Fibroblast of lung (primary cell): ENCODE measurements around the gene STPG4.

Source experiments
- EZH2 ChIP-seq: IDR thresholded peaks from 2 replicates; pipeline ENCODE4 v1.5.1; 2012; ENCODE audit warnings: low read length, control low read depth, mild to moderate bottlenecking; ENCODE audit errors: missing control alignments
- TF ChIP-seq, protein P1 (sequence below), 2 donors: IDR thresholded peaks in 1 of 2; conservative IDR thresholded peaks in 1 of 2; 1 replicate in 1 of 2; 2 replicates in 1 of 2; pipeline ENCODE4 v1.5.1; 2011 to 2012; ENCODE audit warnings: low read length in 2 of 2, control low read depth in 1 of 2, inconsistent platforms in 1 of 2, low read depth in 1 of 2, mild to moderate bottlenecking in 1 of 2

DNA sequence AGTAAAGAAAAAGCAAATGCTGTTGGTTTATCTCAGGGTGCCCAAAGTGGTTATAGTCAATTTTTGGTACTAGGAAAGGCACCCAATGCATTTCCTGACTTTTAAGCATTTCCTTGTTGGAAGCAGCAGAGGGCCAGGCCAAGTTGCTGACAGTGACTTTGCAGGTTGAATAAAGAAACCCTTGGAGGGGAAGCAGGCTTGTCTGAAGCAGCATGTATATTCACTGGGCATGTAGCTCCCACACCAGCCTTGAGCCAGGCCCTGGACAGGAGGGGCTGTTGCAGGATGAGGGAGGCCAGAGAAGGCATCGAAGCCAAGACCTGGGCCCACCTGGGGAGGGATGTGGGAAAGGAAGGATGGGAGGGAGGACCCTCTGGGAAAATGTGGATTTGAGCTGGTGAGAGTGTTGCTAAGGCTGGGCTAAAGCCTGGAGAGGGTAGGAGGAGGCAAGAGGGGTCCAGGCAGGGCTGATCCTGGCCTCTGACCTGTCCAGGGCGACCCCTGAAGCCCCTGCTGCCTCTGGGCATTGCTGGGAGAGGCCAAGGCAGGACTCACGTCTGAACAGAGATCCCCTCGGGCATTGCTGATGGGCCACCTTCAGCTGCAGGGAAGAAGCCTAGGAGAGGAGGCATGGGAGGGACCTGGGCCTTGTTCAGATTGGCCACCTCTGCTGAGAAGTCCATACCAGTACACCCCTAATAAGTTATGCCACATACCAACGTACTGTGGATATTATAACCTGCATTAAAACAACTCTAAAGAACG is 79.6 kb downstream of the STPG4 start:
- TF ChIP-seq, protein P1, sequence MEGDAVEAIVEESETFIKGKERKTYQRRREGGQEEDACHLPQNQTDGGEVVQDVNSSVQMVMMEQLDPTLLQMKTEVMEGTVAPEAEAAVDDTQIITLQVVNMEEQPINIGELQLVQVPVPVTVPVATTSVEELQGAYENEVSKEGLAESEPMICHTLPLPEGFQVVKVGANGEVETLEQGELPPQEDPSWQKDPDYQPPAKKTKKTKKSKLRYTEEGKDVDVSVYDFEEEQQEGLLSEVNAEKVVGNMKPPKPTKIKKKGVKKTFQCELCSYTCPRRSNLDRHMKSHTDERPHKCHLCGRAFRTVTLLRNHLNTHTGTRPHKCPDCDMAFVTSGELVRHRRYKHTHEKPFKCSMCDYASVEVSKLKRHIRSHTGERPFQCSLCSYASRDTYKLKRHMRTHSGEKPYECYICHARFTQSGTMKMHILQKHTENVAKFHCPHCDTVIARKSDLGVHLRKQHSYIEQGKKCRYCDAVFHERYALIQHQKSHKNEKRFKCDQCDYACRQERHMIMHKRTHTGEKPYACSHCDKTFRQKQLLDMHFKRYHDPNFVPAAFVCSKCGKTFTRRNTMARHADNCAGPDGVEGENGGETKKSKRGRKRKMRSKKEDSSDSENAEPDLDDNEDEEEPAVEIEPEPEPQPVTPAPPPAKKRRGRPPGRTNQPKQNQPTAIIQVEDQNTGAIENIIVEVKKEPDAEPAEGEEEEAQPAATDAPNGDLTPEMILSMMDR (conservative IDR thresholded peaks at IDR 0.05 in 1 of 2, IDR thresholded peaks at IDR 0.05 in 1 of 2; ENCODE audit: low read depth in 1 of 2, low read length in 2 of 2): no peak
- no peak for TF ChIP-seq EZH2
